Measurements from ENCODE around the gene CFAP43. TPM values are rescaled to one million over a fixed set of nuclear protein-coding genes. Genes with fewer than 3 reads are reported as not detected.

The CFAP43 gene
- polyA plus RNA-seq, 2 donors: 0.04 to 0.16 TPM

- Histone ChIP-seq H3K27ac (ENCODE audit: low read depth in 2 of 2, low read length in 1 of 2) (no peak overlapping the region), H3K4me1 (ENCODE audit: control insufficient read depth in 2 of 2, insufficient read depth in 2 of 2, low read length in 1 of 2) (peaks cover 0 to 3% of the 10 kb centered on the region in 2 donors), H3K27me3 (ENCODE audit: control insufficient read depth in 1 of 2, insufficient read depth in 2 of 2, low read length in 2 of 2) (no peaks in the 10 kb centered on the region), H3K4me3 (ENCODE audit: low read depth in 1 of 2, low read length in 2 of 2) (no peak overlapping the region), H3K9me3 (ENCODE audit: control insufficient read depth in 2 of 2, insufficient read depth in 1 of 2, low read depth in 1 of 2, low read length in 1 of 2) (no peaks in the 10 kb centered on the region), H3K36me3 (ENCODE audit: control insufficient read depth in 2 of 2, insufficient read depth in 2 of 2, low read length in 1 of 2) (peaks cover 0 to 12% of the 10 kb centered on the region in 2 donors)
- WGBS, 2 donors: 85% methylated on average over 5 of the region's 5 CpGs
Measured at GRCh38 chr10:104257235-104257634, 25.1 kb upstream of the CFAP43 start.

GRCh38 chr10:104256335-104256961 lies 24.3 kb upstream of the CFAP43 start:
- Histone ChIP-seq H3K9me3 (ENCODE audit: control insufficient read depth in 2 of 2, insufficient read depth in 1 of 2, low read depth in 1 of 2, low read length in 1 of 2) (no peaks in the 10 kb centered on the region), H3K4me3 (ENCODE audit: low read depth in 1 of 2, low read length in 2 of 2) (peak overlapping the region in 1 of 2 donors; percentile 31), H3K27ac (ENCODE audit: low read depth in 2 of 2, low read length in 1 of 2) (peak overlapping the region in 1 of 2 donors; percentile 50), H3K4me1 (ENCODE audit: control insufficient read depth in 2 of 2, insufficient read depth in 2 of 2, low read length in 1 of 2) (peaks cover 0 to 3% of the 10 kb centered on the region in 2 donors), H3K27me3 (ENCODE audit: control insufficient read depth in 1 of 2, insufficient read depth in 2 of 2, low read length in 2 of 2) (no peaks in the 10 kb centered on the region), H3K36me3 (ENCODE audit: control insufficient read depth in 2 of 2, insufficient read depth in 2 of 2, low read length in 1 of 2) (peaks cover 0 to 5% of the 10 kb centered on the region in 2 donors)
- 3 to 9% methylated on average over 1 of the region's 1 CpG for WGBS, 2 donors

GRCh38 chr10:104255311-104255981 lies 23.3 kb upstream of the CFAP43 start:
- Histone ChIP-seq H3K27ac (ENCODE audit: low read depth in 2 of 2, low read length in 1 of 2) (peak overlapping the region; percentile 90 to 95), H3K27me3 (ENCODE audit: control insufficient read depth in 1 of 2, insufficient read depth in 2 of 2, low read length in 2 of 2) (no peaks in the 10 kb centered on the region), H3K9me3 (ENCODE audit: control insufficient read depth in 2 of 2, insufficient read depth in 1 of 2, low read depth in 1 of 2, low read length in 1 of 2) (no peaks in the 10 kb centered on the region), H3K4me3 (ENCODE audit: low read depth in 1 of 2, low read length in 2 of 2) (peak overlapping the region; percentile 81 to 92), H3K4me1 (ENCODE audit: control insufficient read depth in 2 of 2, insufficient read depth in 2 of 2, low read length in 1 of 2) (peaks cover 0 to 3% of the 10 kb centered on the region in 2 donors), H3K36me3 (ENCODE audit: control insufficient read depth in 2 of 2, insufficient read depth in 2 of 2, low read length in 1 of 2) (peaks cover 0 to 3% of the 10 kb centered on the region in 2 donors)
- WGBS, 2 donors: 0 to 1% methylated on average over 12 of the region's 12 CpGs

GRCh38 chr10:104254493-104255310 lies 22.5 kb upstream of the CFAP43 start, which contains the start of gene GSTO1:
GSTO1 (plus strand) TSS chr10:104254892; CDS start chr10:104254929, 37 bp downstream.
- Histone ChIP-seq H3K27me3 (ENCODE audit: control insufficient read depth in 1 of 2, insufficient read depth in 2 of 2, low read length in 2 of 2) (no peaks in the 10 kb centered on the region), H3K4me1 (ENCODE audit: control insufficient read depth in 2 of 2, insufficient read depth in 2 of 2, low read length in 1 of 2) (no peaks in the 10 kb centered on the region), H3K4me3 (ENCODE audit: low read depth in 1 of 2, low read length in 2 of 2) (peak within 1 kb of the TSS; percentile 81 to 92), H3K36me3 (ENCODE audit: control insufficient read depth in 2 of 2, insufficient read depth in 2 of 2, low read length in 1 of 2) (peaks cover 0 to 3% of the 10 kb centered on the region in 2 donors), H3K27ac (ENCODE audit: low read depth in 2 of 2, low read length in 1 of 2) (peak within 1 kb of the TSS; percentile 90 to 95), H3K9me3 (ENCODE audit: control insufficient read depth in 2 of 2, insufficient read depth in 1 of 2, low read depth in 1 of 2, low read length in 1 of 2) (no peaks in the 10 kb centered on the region)
- WGBS, 2 donors: 1% methylated on average over 40 to 69 of the region's 69 CpGs

GRCh38 chr10:104253606-104254410 lies 21.6 kb upstream of the CFAP43 start:
- 74 to 76% methylated on average over 10 of the region's 10 CpGs for WGBS, 2 donors
- H3K4me3 ChIP-seq (ENCODE audit: low read depth in 1 of 2, low read length in 2 of 2): peak overlapping the region in 1 of 2 donors; percentile 92
- no peaks in the 10 kb centered on the region for H3K9me3 ChIP-seq (ENCODE audit: control insufficient read depth in 2 of 2, insufficient read depth in 1 of 2, low read depth in 1 of 2, low read length in 1 of 2)
- H3K4me1 ChIP-seq (ENCODE audit: control insufficient read depth in 2 of 2, insufficient read depth in 2 of 2, low read length in 1 of 2): no peaks in the 10 kb centered on the region
- peak overlapping the region; percentile 90 to 95 for H3K27ac ChIP-seq (ENCODE audit: low read depth in 2 of 2, low read length in 1 of 2)
- no peaks in the 10 kb centered on the region for H3K27me3 ChIP-seq (ENCODE audit: control insufficient read depth in 1 of 2, insufficient read depth in 2 of 2, low read length in 2 of 2)
- peaks cover 0 to 3% of the 10 kb centered on the region in 2 donors for H3K36me3 ChIP-seq (ENCODE audit: control insufficient read depth in 2 of 2, insufficient read depth in 2 of 2, low read length in 1 of 2)

GRCh38 chr10:104253106-104253505 lies 20.9 kb upstream of the CFAP43 start:
- Histone ChIP-seq H3K36me3 (ENCODE audit: control insufficient read depth in 2 of 2, insufficient read depth in 2 of 2, low read length in 1 of 2) (peaks cover 0 to 1% of the 10 kb centered on the region in 2 donors), H3K9me3 (ENCODE audit: control insufficient read depth in 2 of 2, insufficient read depth in 1 of 2, low read depth in 1 of 2, low read length in 1 of 2) (no peaks in the 10 kb centered on the region), H3K4me1 (ENCODE audit: control insufficient read depth in 2 of 2, insufficient read depth in 2 of 2, low read length in 1 of 2) (no peaks in the 10 kb centered on the region), H3K27ac (ENCODE audit: low read depth in 2 of 2, low read length in 1 of 2) (no peak overlapping the region), H3K4me3 (ENCODE audit: low read depth in 1 of 2, low read length in 2 of 2) (no peak overlapping the region), H3K27me3 (ENCODE audit: control insufficient read depth in 1 of 2, insufficient read depth in 2 of 2, low read length in 2 of 2) (no peaks in the 10 kb centered on the region)
- WGBS, 2 donors: 80 to 88% methylated on average over 2 of the region's 2 CpGs

- H3K9me3 ChIP-seq (ENCODE audit: control insufficient read depth in 2 of 2, insufficient read depth in 1 of 2, low read depth in 1 of 2, low read length in 1 of 2): no peaks in the 10 kb centered on the region
- H3K27me3 ChIP-seq (ENCODE audit: control insufficient read depth in 1 of 2, insufficient read depth in 2 of 2, low read length in 2 of 2): no peaks in the 10 kb centered on the region
- H3K36me3 ChIP-seq (ENCODE audit: control insufficient read depth in 2 of 2, insufficient read depth in 2 of 2, low read length in 1 of 2): no peaks in the 10 kb centered on the region
- no peaks in the 10 kb centered on the region for H3K4me1 ChIP-seq (ENCODE audit: control insufficient read depth in 2 of 2, insufficient read depth in 2 of 2, low read length in 1 of 2)
- H3K4me3 ChIP-seq (ENCODE audit: low read depth in 1 of 2, low read length in 2 of 2): no peak overlapping the region
- H3K27ac ChIP-seq (ENCODE audit: low read depth in 2 of 2, low read length in 1 of 2): no peak overlapping the region
Measured at GRCh38 chr10:104252368-104252767, 20.2 kb upstream of the CFAP43 start.

GRCh38 chr10:104251443-104251842 lies 19.3 kb upstream of the CFAP43 start:
- Histone ChIP-seq H3K36me3 (ENCODE audit: control insufficient read depth in 2 of 2, insufficient read depth in 2 of 2, low read length in 1 of 2) (no peaks in the 10 kb centered on the region), H3K4me3 (ENCODE audit: low read depth in 1 of 2, low read length in 2 of 2) (no peak overlapping the region), H3K27me3 (ENCODE audit: control insufficient read depth in 1 of 2, insufficient read depth in 2 of 2, low read length in 2 of 2) (no peaks in the 10 kb centered on the region), H3K27ac (ENCODE audit: low read depth in 2 of 2, low read length in 1 of 2) (no peak overlapping the region), H3K4me1 (ENCODE audit: control insufficient read depth in 2 of 2, insufficient read depth in 2 of 2, low read length in 1 of 2) (no peaks in the 10 kb centered on the region), H3K9me3 (ENCODE audit: control insufficient read depth in 2 of 2, insufficient read depth in 1 of 2, low read depth in 1 of 2, low read length in 1 of 2) (no peaks in the 10 kb centered on the region)
- WGBS, 2 donors: 82 to 93% methylated on average over 6 of the region's 6 CpGs

- no peaks in the 10 kb centered on the region for H3K9me3 ChIP-seq (ENCODE audit: control insufficient read depth in 2 of 2, insufficient read depth in 1 of 2, low read depth in 1 of 2, low read length in 1 of 2)
- no peaks in the 10 kb centered on the region for H3K4me1 ChIP-seq (ENCODE audit: control insufficient read depth in 2 of 2, insufficient read depth in 2 of 2, low read length in 1 of 2)
- WGBS, 2 donors: 42 to 56% methylated on average over 1 of the region's 1 CpG
- no peaks in the 10 kb centered on the region for H3K27me3 ChIP-seq (ENCODE audit: control insufficient read depth in 1 of 2, insufficient read depth in 2 of 2, low read length in 2 of 2)
- no peak overlapping the region for H3K4me3 ChIP-seq (ENCODE audit: low read depth in 1 of 2, low read length in 2 of 2)
- H3K36me3 ChIP-seq (ENCODE audit: control insufficient read depth in 2 of 2, insufficient read depth in 2 of 2, low read length in 1 of 2): no peaks in the 10 kb centered on the region
- H3K27ac ChIP-seq (ENCODE audit: low read depth in 2 of 2, low read length in 1 of 2): no peak overlapping the region
Measured at GRCh38 chr10:104250371-104250770, 18.2 kb upstream of the CFAP43 start.

Measured in esophagus (tissue), 2 donors.